Measurements from ENCODE around the gene HYI. TPM values are rescaled to one million over a fixed set of nuclear protein-coding genes. Genes with fewer than 3 reads are reported as not detected.

Gene HYI
- total and polyA plus RNA-seq, 11 donors = 8.1 to 33.0 (median 20.9) TPM

GRCh38 chr1:43452789-43453441, 816 bp downstream of the HYI start:
- H3K4me3 ChIP-seq = peak overlapping the region; percentile 35 to 74 (median 62)
- whole genome bisulfite sequencing, 4 donors = 12 to 24% (median 16%) methylated on average over 10 of the region's 10 CpGs
- peaks cover 0 to 36% (median 7%) of the 10 kb centered on the region in 12 donors for H3K4me1 ChIP-seq
- H3K9me3 ChIP-seq = no peaks in the 10 kb centered on the region
- H3K36me3 ChIP-seq = peaks cover 0 to 45% (median 38%) of the 10 kb centered on the region in 9 donors
- ATAC-seq (peak in 3 of 4 donors; percentile 6 to 31 (median 16)), DNase-seq (peak in 2 of 5 donors; percentile 50 to 56)
- H3K27ac ChIP-seq = peak overlapping the region; percentile 84 to 96 (median 89)
- intact Hi-C loops (cut with DNase I) = no loop called here
- TF ChIP-seq POLR2A (IDR thresholded peaks at IDR 0.05) (no peak), CTCF (IDR thresholded peaks at IDR 0.05) (no peak)
- H3K27me3 ChIP-seq = peaks cover 0 to 5% (median 0%) of the 10 kb centered on the region in 9 donors

- intact Hi-C loops (cut with DNase I) = no loop called here
- DNase-seq (no peak), ATAC-seq (no peak)
- TF ChIP-seq POLR2A (IDR thresholded peaks at IDR 0.05) = no peak
- Histone ChIP-seq H3K4me3 (no peak overlapping the region), H3K36me3 (peaks cover 0 to 55% (median 48%) of the 10 kb centered on the region in 9 donors), H3K27ac (peak overlapping the region in 1 of 12 donors; percentile 96), H3K9me3 (no peaks in the 10 kb centered on the region), H3K4me1 (peaks cover 0 to 36% (median 7%) of the 10 kb centered on the region in 12 donors), H3K27me3 (no peaks in the 10 kb centered on the region)
- 88 to 91% (median 90%) methylated on average over 22 of the region's 22 CpGs for WGBS, 4 donors
Observed at GRCh38 chr1:43451701-43452532, 1.8 kb downstream of the HYI start.

- peak in 1 of 5 donors; percentile 39 for DNase-seq
- intact Hi-C loops (cut with DNase I) = no loop called here
- peaks cover 0 to 62% (median 55%) of the 10 kb centered on the region in 9 donors for H3K36me3 ChIP-seq
- no peak for ATAC-seq
- WGBS, 4 donors = 77 to 87% (median 79%) methylated on average over 8 to 12 of the region's 12 CpGs
- H3K4me1 ChIP-seq = peaks cover 0 to 36% (median 7%) of the 10 kb centered on the region in 12 donors
- H3K4me3 ChIP-seq = no peak overlapping the region
- TF ChIP-seq POLR2A (IDR thresholded peaks at IDR 0.05) (no peak), CTCF (IDR thresholded peaks at IDR 0.05) (no peak)
- no peaks in the 10 kb centered on the region for H3K27me3 ChIP-seq
- H3K27ac ChIP-seq = no peak overlapping the region
- H3K9me3 ChIP-seq = no peaks in the 10 kb centered on the region
Observed at GRCh38 chr1:43451157-43451591, 2.6 kb downstream of the HYI start.

- Histone ChIP-seq H3K27ac (no peak overlapping the region), H3K4me1 (peaks cover 0 to 36% (median 7%) of the 10 kb centered on the region in 12 donors), H3K4me3 (no peak overlapping the region), H3K9me3 (no peaks in the 10 kb centered on the region), H3K27me3 (no peaks in the 10 kb centered on the region), H3K36me3 (peaks cover 0 to 70% (median 63%) of the 10 kb centered on the region in 9 donors)
- intact Hi-C loops (cut with DNase I) = no loop called here
- no peak for TF ChIP-seq POLR2A (IDR thresholded peaks at IDR 0.05)
- TF ChIP-seq CTCF (IDR thresholded peaks at IDR 0.05) = no peak
- ATAC-seq = no peak
- 76 to 95% (median 91%) methylated on average over 6 to 10 of the region's 10 CpGs for WGBS, 4 donors
- no peak for DNase-seq
Observed at GRCh38 chr1:43450251-43450941, 3.3 kb downstream of the HYI start.

Data from heart left ventricle (tissue), 16 donors.